Sigmoid colon (tissue), 4 donors: ENCODE data around the gene EHD1.

Source experiments
- POLR2A ChIP-seq, 2 donors: fragments of 450-650 bp; IDR thresholded peaks; one replicate each; pipeline ENCODE4 v1.6.1; 2016; ENCODE audit warnings: antibody characterized with exemption in 2 of 2, mild to moderate bottlenecking in 2 of 2, moderate library complexity in 2 of 2
- POLR2AphosphoS5 ChIP-seq, 4 donors: sonication (generic); formaldehyde crosslinking; IDR thresholded peaks; one replicate each; pipeline ENCODE4 v1.6.1; 2017; ENCODE audit warnings: antibody characterized with exemption in 4 of 4

- no peak for TF ChIP-seq POLR2A (IDR thresholded peaks at IDR 0.05)
- TF ChIP-seq POLR2AphosphoS5 (IDR thresholded peaks at IDR 0.05): no peak
Observed at GRCh38 chr11:64842851-64843685, 35.4 kb downstream of the EHD1 start.
